ENCODE measurements around the gene PTPN21. TPM values are rescaled to one million over a fixed set of nuclear protein-coding genes. Genes with fewer than 3 reads are reported as not detected.

PTPN21 gene
- total and polyA plus RNA-seq, 2 donors (not counting 3 experiments of a cell fraction or from before 2014, with no cell fraction given), result 9.2 to 16.1 TPM

DNA sequence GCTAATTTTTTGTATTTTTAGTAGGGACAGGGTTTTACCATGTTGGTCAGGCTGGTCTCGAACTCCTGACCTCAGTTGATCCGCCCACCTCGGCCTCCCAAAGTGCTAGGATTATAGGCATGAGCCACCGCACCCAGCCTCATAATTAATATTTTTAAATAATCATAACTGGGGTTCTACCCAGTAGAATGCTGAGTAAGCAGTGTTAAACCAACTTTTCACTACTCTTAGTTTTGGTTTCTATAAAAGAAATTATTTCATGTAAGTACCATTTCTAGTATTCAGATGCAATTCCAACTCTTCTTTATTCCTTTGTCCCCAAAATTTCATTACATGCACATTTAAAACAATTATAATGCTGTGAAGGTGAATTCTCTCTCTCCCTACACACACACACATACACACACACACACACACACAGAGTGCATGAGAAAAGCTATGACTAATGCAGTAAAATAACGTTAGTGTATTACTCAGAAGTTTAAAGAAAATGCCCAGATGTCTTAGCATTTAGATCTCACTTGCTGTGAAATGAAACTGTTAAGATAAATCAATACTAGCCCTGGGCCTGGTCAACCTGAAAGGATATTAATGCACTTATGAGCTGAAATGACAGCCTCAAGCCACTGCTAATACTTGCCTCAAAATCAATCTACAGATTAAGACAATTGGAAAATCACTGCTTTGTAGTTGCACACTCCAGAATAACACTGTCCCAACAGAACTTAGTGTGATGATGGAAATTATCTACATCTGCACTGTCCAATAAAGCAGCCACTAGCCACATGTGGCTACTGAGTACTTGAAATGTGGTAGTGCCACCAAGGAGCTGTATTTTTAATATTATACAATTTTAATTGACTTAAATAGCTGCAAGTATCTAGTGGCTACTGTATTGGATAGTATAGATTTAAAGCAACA, 36.0 kb downstream of the PTPN21 start:
- intact Hi-C loops (cut with micrococcal nuclease), result no loop called here
- ChIA-PET CTCF (no interaction called here), POLR2A (no interaction called here)
- DNase-seq (ENCODE audit: low read depth, low spot score) (peak; percentile 6), FAIRE-seq (no peak)
- no peak overlapping the region for H3K9ac ChIP-seq (replicated peaks; ENCODE audit: extremely low read depth, insufficient read depth, low read length)
- H3K4me1 ChIP-seq (ENCODE audit: control insufficient read depth, extremely low read depth, insufficient read depth, low read length), result no peaks in the 10 kb centered on the region
- no peak overlapping the region for H2AFZ ChIP-seq (ENCODE audit: low read depth, low read length)
- H3K27me3 ChIP-seq (ENCODE audit: control insufficient read depth in 2 of 2, insufficient read depth in 2 of 2, low read length in 2 of 2), result no peaks in the 10 kb centered on the region
- H3K9me3 ChIP-seq (replicated peaks; ENCODE audit: control insufficient read depth, insufficient read depth, low read length), result no peaks in the 10 kb centered on the region
- H3K4me3 ChIP-seq (replicated peaks in 1 of 3; ENCODE audit: insufficient read depth in 1 of 3, low read depth in 1 of 3, low read length in 3 of 3), result no peak overlapping the region
- peaks cover 9% of the 10 kb centered on the region for H3K79me2 ChIP-seq (ENCODE audit: control insufficient read depth, insufficient read depth, low read length)
- dilution Hi-C loops (cut with MboI; ENCODE audit: extremely low pct_ligation_motif_present, low sequenced_read_pairs), result no loop called here
- peak; percentile 53 for TF ChIP-seq FOS (IDR thresholded peaks at IDR 0.05; ENCODE audit: borderline replicate concordance, insufficient read depth, low read length)
- no peak for TF ChIP-seq POLR2AphosphoS5 (IDR thresholded peaks at IDR 0.05; ENCODE audit: insufficient read depth, low read depth, low read length)
- TF ChIP-seq, protein P1, sequence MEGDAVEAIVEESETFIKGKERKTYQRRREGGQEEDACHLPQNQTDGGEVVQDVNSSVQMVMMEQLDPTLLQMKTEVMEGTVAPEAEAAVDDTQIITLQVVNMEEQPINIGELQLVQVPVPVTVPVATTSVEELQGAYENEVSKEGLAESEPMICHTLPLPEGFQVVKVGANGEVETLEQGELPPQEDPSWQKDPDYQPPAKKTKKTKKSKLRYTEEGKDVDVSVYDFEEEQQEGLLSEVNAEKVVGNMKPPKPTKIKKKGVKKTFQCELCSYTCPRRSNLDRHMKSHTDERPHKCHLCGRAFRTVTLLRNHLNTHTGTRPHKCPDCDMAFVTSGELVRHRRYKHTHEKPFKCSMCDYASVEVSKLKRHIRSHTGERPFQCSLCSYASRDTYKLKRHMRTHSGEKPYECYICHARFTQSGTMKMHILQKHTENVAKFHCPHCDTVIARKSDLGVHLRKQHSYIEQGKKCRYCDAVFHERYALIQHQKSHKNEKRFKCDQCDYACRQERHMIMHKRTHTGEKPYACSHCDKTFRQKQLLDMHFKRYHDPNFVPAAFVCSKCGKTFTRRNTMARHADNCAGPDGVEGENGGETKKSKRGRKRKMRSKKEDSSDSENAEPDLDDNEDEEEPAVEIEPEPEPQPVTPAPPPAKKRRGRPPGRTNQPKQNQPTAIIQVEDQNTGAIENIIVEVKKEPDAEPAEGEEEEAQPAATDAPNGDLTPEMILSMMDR (IDR thresholded peaks at IDR 0.05; ENCODE audit: extremely low read depth in 1 of 2, insufficient read depth in 1 of 2, low read depth in 1 of 2, low read length in 2 of 2), result no peak
- no peaks in the 10 kb centered on the region for H4K20me1 ChIP-seq (replicated peaks; ENCODE audit: control insufficient read depth, extremely low read depth, insufficient read depth, low read length)
- no peak overlapping the region for H3K4me2 ChIP-seq (ENCODE audit: insufficient read depth, low read length)
- no peaks in the 10 kb centered on the region for H3K9me1 ChIP-seq (replicated peaks; ENCODE audit: control insufficient read depth, extremely low read depth, insufficient read depth, low read length)
- peaks cover 0 to 4% of the 10 kb centered on the region in 2 experiments for H3K36me3 ChIP-seq (ENCODE audit: control insufficient read depth in 2 of 2, extremely low read depth in 1 of 2, insufficient read depth in 2 of 2, low read length in 2 of 2)
- H3K27ac ChIP-seq (ENCODE audit: insufficient read depth, low read depth, low read length), result no peak overlapping the region
- no TSS peak for BruUV-seq (replicated peaks)

- POLR2A ChIA-PET, result no interaction called here
- no peak overlapping the region for H3K4me3 ChIP-seq (replicated peaks in 1 of 3; ENCODE audit: insufficient read depth in 1 of 3, low read depth in 1 of 3, low read length in 3 of 3)
- BruUV-seq (replicated peaks), result no TSS peak
- no peaks in the 10 kb centered on the region for H3K9me3 ChIP-seq (replicated peaks; ENCODE audit: control insufficient read depth, insufficient read depth, low read length)
- no peaks in the 10 kb centered on the region for H3K27me3 ChIP-seq (ENCODE audit: control insufficient read depth in 2 of 2, insufficient read depth in 2 of 2, low read length in 2 of 2)
- no peaks in the 10 kb centered on the region for H3K79me2 ChIP-seq (ENCODE audit: control insufficient read depth, insufficient read depth, low read length)
- no peak for TF ChIP-seq POLR2A (IDR thresholded peaks at IDR 0.05; ENCODE audit: low read depth, low read length)
- no peak for TF ChIP-seq GATA2 (IDR thresholded peaks at IDR 0.05; ENCODE audit: insufficient read depth, insufficient read length, low read depth, low read length)
- TF ChIP-seq JUN (IDR thresholded peaks at IDR 0.05; ENCODE audit: borderline replicate concordance, insufficient read depth, insufficient read length, low read depth), result no peak
- TF ChIP-seq, protein P2, sequence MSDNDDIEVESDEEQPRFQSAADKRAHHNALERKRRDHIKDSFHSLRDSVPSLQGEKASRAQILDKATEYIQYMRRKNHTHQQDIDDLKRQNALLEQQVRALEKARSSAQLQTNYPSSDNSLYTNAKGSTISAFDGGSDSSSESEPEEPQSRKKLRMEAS (IDR thresholded peaks at IDR 0.05; ENCODE audit: insufficient read depth, insufficient read length), result no peak
- TF ChIP-seq MYC (IDR thresholded peaks at IDR 0.05; ENCODE audit: low read depth, low read length), result no peak
- TF ChIP-seq FOS (IDR thresholded peaks at IDR 0.05; ENCODE audit: borderline replicate concordance, insufficient read depth, low read length), result no peak
- TF ChIP-seq, protein P1 (IDR thresholded peaks at IDR 0.05; ENCODE audit: extremely low read depth in 1 of 2, insufficient read depth in 1 of 2, low read depth in 1 of 2, low read length in 2 of 2), result no peak
- TF ChIP-seq POLR2AphosphoS5 (IDR thresholded peaks at IDR 0.05; ENCODE audit: insufficient read depth, low read depth, low read length), result no peak
- TF ChIP-seq EZH2 (IDR thresholded peaks at IDR 0.05; ENCODE audit: borderline replicate concordance, low read depth, low read length, severe bottlenecking), result no peak
- intact Hi-C loops (cut with micrococcal nuclease) (no loop called here), dilution Hi-C loops (cut with MboI; ENCODE audit: extremely low pct_ligation_motif_present, low sequenced_read_pairs) (no loop called here)
- H3K4me2 ChIP-seq (ENCODE audit: insufficient read depth, low read length), result no peak overlapping the region
- no peaks in the 10 kb centered on the region for H3K9me1 ChIP-seq (replicated peaks; ENCODE audit: control insufficient read depth, extremely low read depth, insufficient read depth, low read length)
- H4K20me1 ChIP-seq (replicated peaks; ENCODE audit: control insufficient read depth, extremely low read depth, insufficient read depth, low read length), result no peaks in the 10 kb centered on the region
- no peaks in the 10 kb centered on the region for H3K4me1 ChIP-seq (ENCODE audit: control insufficient read depth, extremely low read depth, insufficient read depth, low read length)
- H2AFZ ChIP-seq (ENCODE audit: low read depth, low read length), result no peak overlapping the region
- FAIRE-seq, result peak; percentile 46
- no peak for DNase-seq (ENCODE audit: low read depth, low spot score)
- H3K9ac ChIP-seq (replicated peaks; ENCODE audit: extremely low read depth, insufficient read depth, low read length), result no peak overlapping the region
- CTCF ChIA-PET, result interaction anchor here (0.7 kb wide), 1 partner anchor 22 kb away, joined by 5 read pairs; no protein-coding TSS in a partner anchor
- no peak overlapping the region for H3K27ac ChIP-seq (ENCODE audit: insufficient read depth, low read depth, low read length)
- H3K36me3 ChIP-seq (ENCODE audit: control insufficient read depth in 2 of 2, extremely low read depth in 1 of 2, insufficient read depth in 2 of 2, low read length in 2 of 2), result peaks cover 0 to 4% of the 10 kb centered on the region in 2 experiments
These were observed 37.9 kb downstream of the PTPN21 start for GRCh38 chr14:88516861-88517357.

Data from endothelial cell of umbilical vein (primary cell).